GM04504 (cell line): Measurements from ENCODE around the gene PROM1.

Experiments used
- DNase-seq: peaks from one replicate; pipeline ENCODE4 v3.0.0-alpha.2; 2012; ENCODE audit warnings: low read depth

Gene PROM1

GRCh38 chr4:16083241-16084191 is at the start of gene PROM1:
Gene PROM1, minus strand, starts transcription at chr4:16084023. Its CDS starts 8,117 bp downstream, at chr4:16075906.
- DNase-seq, result no peak

- no peak for DNase-seq
These were observed 49.6 kb upstream of the PROM1 start for GRCh38 chr4:16133406-16133805.

- DNase-seq, result no peak
These were observed 47.5 kb upstream of the PROM1 start for GRCh38 chr4:16131293-16131692.

GRCh38 chr4:16129336-16129735 is 45.5 kb upstream of the PROM1 start:
- no peak for DNase-seq

- DNase-seq, result no peak
These were observed 42.9 kb upstream of the PROM1 start for GRCh38 chr4:16126714-16127113.

GRCh38 chr4:16125571-16126445 is 42.0 kb upstream of the PROM1 start:
- DNase-seq, result no peak

GRCh38 chr4:16124232-16124631 is 40.4 kb upstream of the PROM1 start:
- no peak for DNase-seq

- no peak for DNase-seq
These were observed 39.7 kb upstream of the PROM1 start for GRCh38 chr4:16123356-16124084.

- no peak for DNase-seq
These were observed 39.0 kb upstream of the PROM1 start for GRCh38 chr4:16122784-16123183.

- no peak for DNase-seq
These were observed 38.5 kb upstream of the PROM1 start for GRCh38 chr4:16122308-16122711.

GRCh38 chr4:16120720-16121119 is 36.9 kb upstream of the PROM1 start:
- DNase-seq, result no peak

- no peak for DNase-seq
These were observed 36.2 kb upstream of the PROM1 start for GRCh38 chr4:16119981-16120380.

- no peak for DNase-seq
These were observed 34.3 kb upstream of the PROM1 start for GRCh38 chr4:16118090-16118489.

GRCh38 chr4:16117164-16117563 is 33.3 kb upstream of the PROM1 start:
- no peak for DNase-seq

GRCh38 chr4:16116493-16116990 is 32.7 kb upstream of the PROM1 start:
- no peak for DNase-seq

GRCh38 chr4:16116019-16116418 is 32.2 kb upstream of the PROM1 start:
- no peak for DNase-seq

- DNase-seq, result no peak
These were observed 30.7 kb upstream of the PROM1 start for GRCh38 chr4:16114546-16114945.

- DNase-seq, result no peak
These were observed 29.9 kb upstream of the PROM1 start for GRCh38 chr4:16113741-16114140.

- no peak for DNase-seq
These were observed 27.7 kb upstream of the PROM1 start for GRCh38 chr4:16111533-16111932.

GRCh38 chr4:16110661-16111290 is 27.0 kb upstream of the PROM1 start:
- DNase-seq, result no peak

- DNase-seq, result no peak
These were observed 26.4 kb upstream of the PROM1 start for GRCh38 chr4:16110199-16110598.
